SH-SY5Y (cell line): ENCODE data around the gene PCBP4.

Source experiments
- GATA2 ChIP-seq: IDR thresholded peaks from 2 replicates; pipeline ENCODE4 v1.6.1; 2011; ENCODE audit warnings: mild to moderate bottlenecking, low read depth, low read length
- GATA3 ChIP-seq: IDR thresholded peaks from 2 replicates; pipeline ENCODE4 v1.6.1; 2011; ENCODE audit warnings: low read depth, mild to moderate bottlenecking, low read length, moderate library complexity

DNA sequence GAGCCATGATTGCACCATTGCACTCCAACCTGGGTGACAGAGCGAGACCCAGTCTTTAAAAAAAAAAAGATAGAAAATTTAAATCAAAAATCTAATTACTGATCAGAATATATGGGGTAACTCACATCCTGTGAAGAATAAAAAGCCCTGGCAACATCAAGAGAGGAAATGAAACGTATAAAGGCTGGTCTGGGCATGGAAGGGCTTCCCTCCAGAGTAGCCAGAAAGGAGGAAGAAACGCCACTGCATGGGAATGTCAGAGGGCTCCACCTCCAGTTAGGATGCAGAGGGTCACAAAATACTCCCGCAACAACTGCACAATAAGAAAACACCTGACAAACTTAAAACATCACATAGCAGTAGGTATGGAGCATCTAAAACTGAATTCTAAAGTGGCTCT, 59.2 kb downstream of the PCBP4 start:
- TF ChIP-seq GATA2, result no peak
- TF ChIP-seq GATA3, result no peak
